ENCODE data around the gene CFAP46. TPM values are rescaled to one million over a fixed set of nuclear protein-coding genes. Genes with fewer than 3 reads are reported as not detected.

Gene CFAP46
- total and polyA plus RNA-seq, 2 of the 8 experiments (the other 6 are each of a cell fraction or from before 2014, with no cell fraction given) = 2.6 to 4.8 TPM

- H2AFZ ChIP-seq (ENCODE audit: low read length) = no peak overlapping the region
- H2BK120ac ChIP-seq (replicated peaks; ENCODE audit: low read depth, low read length) = no peak overlapping the region
- no peak for TF ChIP-seq EZH2 (IDR thresholded peaks at IDR 0.05; ENCODE audit: low read depth, low read length, severe bottlenecking)
- no peak for TF ChIP-seq JUND (IDR thresholded peaks at IDR 0.05; ENCODE audit: low read length)
- TF ChIP-seq SIX5 (IDR thresholded peaks at IDR 0.05; ENCODE audit: low read depth, low read length) = no peak
- no peak for TF ChIP-seq NRF1 (IDR thresholded peaks at IDR 0.05; ENCODE audit: low read depth, low read length)
- no peak for TF ChIP-seq KDM4A (IDR thresholded peaks at IDR 0.05; ENCODE audit: low read depth, low read length, severe bottlenecking)
- no peak for TF ChIP-seq GABPA (IDR thresholded peaks at IDR 0.05; ENCODE audit: borderline replicate concordance, insufficient read depth, low read length)
- TF ChIP-seq SP2 (IDR thresholded peaks at IDR 0.05; ENCODE audit: low read length) = no peak
- no peak for TF ChIP-seq USF2 (IDR thresholded peaks at IDR 0.05; ENCODE audit: low read length)
- no peak for TF ChIP-seq RBBP5 (IDR thresholded peaks at IDR 0.05; ENCODE audit: borderline replicate concordance, low read depth, low read length)
- TF ChIP-seq EP300 (IDR thresholded peaks at IDR 0.05; ENCODE audit: borderline replicate concordance in 1 of 2, low read depth in 2 of 2, low read length in 2 of 2) = no peak
- H3K4ac ChIP-seq (replicated peaks; ENCODE audit: insufficient read length, low read depth, low read length) = no peak overlapping the region
- no peak overlapping the region for H2BK20ac ChIP-seq (ENCODE audit: low read length)
- no peaks in the 10 kb centered on the region for H3K9me3 ChIP-seq (ENCODE audit: insufficient read depth in 2 of 2, low read depth in 1 of 2, low read length in 1 of 2)
- no peaks in the 10 kb centered on the region for H3K79me2 ChIP-seq (ENCODE audit: control insufficient read depth in 1 of 2, insufficient read depth in 2 of 2, low read length in 2 of 2)
- no peak overlapping the region for H3K14ac ChIP-seq (ENCODE audit: insufficient read length)
- H3K4me3 ChIP-seq (ENCODE audit: extremely low read depth in 1 of 4, insufficient read depth in 2 of 4, low read depth in 3 of 4, low read length in 4 of 4) = no peak overlapping the region
- no peak overlapping the region for H2AK5ac ChIP-seq (ENCODE audit: low read depth, low read length)
- POLR2A ChIA-PET (ENCODE audit: partially characterized antibody) = no interaction called here
- no peak overlapping the region for H2BK15ac ChIP-seq (ENCODE audit: low read length)
- no peak overlapping the region for H3K9ac ChIP-seq (replicated peaks in 1 of 4; ENCODE audit: extremely low read depth in 1 of 4, low read depth in 3 of 4, low read length in 3 of 4)
- CTCF ChIA-PET (ENCODE audit: partially characterized antibody) = interaction anchor here (0.8 to 1.2 kb wide), 2 partner anchors 17 to 43 kb away, joined by 3 read pairs; no protein-coding TSS in a partner anchor
- H3K27me3 ChIP-seq (replicated peaks in 1 of 4; ENCODE audit: control insufficient read depth in 3 of 4, extremely low read depth in 1 of 4, insufficient read depth in 3 of 4, low read length in 3 of 4) = no peaks in the 10 kb centered on the region
- 85% methylated on average over 14 of the region's 14 CpGs; no CpG with 5 or more reads in 1 of the 2 experiments for WGBS, 2 experiments (ENCODE audit: extremely low coverage in 1 of 2, insufficient coverage in 1 of 2, insufficient read length in 1 of 2, insufficient replicate concordance in 2 of 2, low coverage in 1 of 2, low lambda C conversion rate in 2 of 2, missing lambda C conversion rate in 1 of 2)
- no peaks in the 10 kb centered on the region for H3K23me2 ChIP-seq (ENCODE audit: low read depth, low read length)
- H3K18ac ChIP-seq (ENCODE audit: extremely low read depth, low read length) = no peak overlapping the region
- FAIRE-seq = no peak
- no peak overlapping the region for H4K5ac ChIP-seq (ENCODE audit: insufficient read length, low read depth, low read length)
- H3K4me2 ChIP-seq (ENCODE audit: insufficient read depth in 1 of 2, low read depth in 2 of 2, low read length in 2 of 2) = no peak overlapping the region
- peaks cover 0 to under 1% of the 10 kb centered on the region in 2 experiments for H4K20me1 ChIP-seq (replicated peaks in 1 of 2; ENCODE audit: control insufficient read depth in 1 of 2, insufficient read depth in 2 of 2, low read length in 2 of 2)
- no peak for DNase-seq (ENCODE audit: low read depth in 1 of 2, low spot score in 2 of 2)
- H3K4me1 ChIP-seq (replicated peaks in 1 of 4; ENCODE audit: control insufficient read depth in 3 of 4, insufficient read depth in 4 of 4, low read length in 3 of 4) = peaks cover 0 to 9% (median 1%) of the 10 kb centered on the region in 4 experiments; a peak in 1 of 7 replicates
- no peak overlapping the region for H4K91ac ChIP-seq (replicated peaks; ENCODE audit: insufficient read length, low read length)
- H2BK5ac ChIP-seq (ENCODE audit: low read depth, low read length) = no peak overlapping the region
- no peaks in the 10 kb centered on the region for H3K36me3 ChIP-seq (ENCODE audit: control insufficient read depth in 2 of 4, insufficient read depth in 4 of 4, low read length in 3 of 4)
- no peak overlapping the region for H3K27ac ChIP-seq (ENCODE audit: low read depth, low read length)
- H3K79me1 ChIP-seq (ENCODE audit: low read depth, low read length) = no peaks in the 10 kb centered on the region
- H3K56ac ChIP-seq (replicated peaks; ENCODE audit: insufficient read length, low read depth, low read length) = no peak overlapping the region
- no peak overlapping the region for H3K23ac ChIP-seq (ENCODE audit: insufficient read length)
- H4K8ac ChIP-seq (ENCODE audit: extremely low read depth, insufficient read depth, low read length) = 0 out of 2 replicates have a peak overlapping the region, but pooled peaks have one; percentile 28
- H2BK12ac ChIP-seq (ENCODE audit: low read depth, low read length) = no peak overlapping the region
Observed at GRCh38 chr10:132986978-132987377, 44.6 kb upstream of the CFAP46 start.
